HCEC 1CT (cell line): Measurements from ENCODE around the gene HSD17B7.

Source experiments
- DNase-seq: peaks from one replicate; pipeline ENCODE4 v3.0.0-alpha.2; 2017

Gene HSD17B7

GRCh38 chr1:162859191-162859590 lies 68.7 kb downstream of the HSD17B7 start:
- DNase-seq = no peak

GRCh38 chr1:162861101-162861500 lies 70.6 kb downstream of the HSD17B7 start, which contains the start of gene CCDC190:
TSS of gene CCDC190 (minus strand) at chr1:162861175. CDS start at chr1:162859646, 1,529 bp downstream.
- DNase-seq = no peak

GRCh38 chr1:162861625-162862024 lies 71.1 kb downstream of the HSD17B7 start:
- no peak for DNase-seq
